Gastroesophageal sphincter (tissue), 4 donors: ENCODE measurements around the gene RABL6. TPM values are rescaled to one million over a fixed set of nuclear protein-coding genes. Genes with fewer than 3 reads are reported as not detected.
"Not testable (repeated sequence)": the region's sequence is repeated elsewhere in the genome, so short reads cannot be mapped to it uniquely, and the experiment has no call there.

Source experiments
- ATAC-seq: fragments of 150-250 bp; one replicate; pipeline ENCODE4 v1.9.1; 2016; ENCODE audit warnings: mild to moderate bottlenecking, moderate library complexity
- H3K27ac ChIP-seq, 4 donors: fragments of 200-600 bp; sonication (generic) in 3 of 4; 1 replicate in 3 of 4; 2 replicates in 1 of 4; pipeline ENCODE4 v1.5.1; 2016 to 2019
- H3K27me3 ChIP-seq: fragments of 200-600 bp; sonication (generic); one replicate; pipeline ENCODE4 v1.5.1; 2019
- H3K36me3 ChIP-seq, 2 donors: fragments of 200-600 bp; sonication (generic); one replicate each; pipeline ENCODE4 v1.5.1; 2019; ENCODE audit warnings: control low read depth in 1 of 2
- H3K4me1 ChIP-seq, 3 donors: fragments of 200-600 bp; sonication (generic); 1 replicate in 2 of 3; 2 replicates in 1 of 3; pipeline ENCODE4 v1.5.1; 2016 to 2019; ENCODE audit warnings: control low read depth in 2 of 3
- H3K4me3 ChIP-seq, 2 donors: fragments of 200-600 bp; sonication (generic); one replicate each; pipeline ENCODE4 v1.5.1; 2019; ENCODE audit warnings: mild to moderate bottlenecking in 1 of 2, moderate library complexity in 1 of 2
- H3K9me3 ChIP-seq, 3 donors: fragments of 200-600 bp; sonication (generic); one replicate each; pipeline ENCODE4 v1.5.1; 2017 to 2019; ENCODE audit warnings: control low read depth in 2 of 3
- EP300 ChIP-seq: sonication (generic); formaldehyde crosslinking; IDR thresholded peaks from one replicate; pipeline ENCODE4 v1.6.1; 2017; ENCODE audit warnings: antibody characterized with exemption, mild to moderate bottlenecking
- POLR2A ChIP-seq, 2 donors: fragments of 450-650 bp; IDR thresholded peaks; one replicate each; pipeline ENCODE4 v1.6.1; 2017; ENCODE audit warnings: antibody characterized with exemption in 2 of 2, mild to moderate bottlenecking in 2 of 2, moderate library complexity in 1 of 2
- POLR2AphosphoS5 ChIP-seq: sonication (generic); formaldehyde crosslinking; IDR thresholded peaks from one replicate; pipeline ENCODE4 v1.6.1; 2017; ENCODE audit warnings: antibody characterized with exemption
- WGBS, 2 donors: methylation state at CpG; one replicate each; pipeline ENCODE4 v1.1.5; 2018; ENCODE audit warnings: low coverage in 1 of 2; 5-methylcytosine and 5-hydroxymethylcytosine counted together
- total RNA-seq, 4 donors: library from RNA; depleted of rRNA; stranded (reverse); fragments of >200 nt; gene quantifications; one replicate each; pipeline ENCODE4 v1.1.0, GENCODE V29; 2016
- TF ChIP-seq, protein P1 (sequence below), 4 experiments: fragments of 200-600 bp in 2 of 4; fragments of 450-650 bp in 2 of 4; sonication (generic) in 1 of 4; IDR thresholded peaks; one replicate each; pipeline ENCODE4 v1.5.1; 2017 to 2019; ENCODE audit warnings: antibody characterized with exemption in 4 of 4, mild to moderate bottlenecking in 2 of 4, moderate library complexity in 2 of 4

The RABL6 gene
- total RNA-seq, 4 donors from 2014 or later, result 54.8 to 109 (median 71.2) TPM

DNA sequence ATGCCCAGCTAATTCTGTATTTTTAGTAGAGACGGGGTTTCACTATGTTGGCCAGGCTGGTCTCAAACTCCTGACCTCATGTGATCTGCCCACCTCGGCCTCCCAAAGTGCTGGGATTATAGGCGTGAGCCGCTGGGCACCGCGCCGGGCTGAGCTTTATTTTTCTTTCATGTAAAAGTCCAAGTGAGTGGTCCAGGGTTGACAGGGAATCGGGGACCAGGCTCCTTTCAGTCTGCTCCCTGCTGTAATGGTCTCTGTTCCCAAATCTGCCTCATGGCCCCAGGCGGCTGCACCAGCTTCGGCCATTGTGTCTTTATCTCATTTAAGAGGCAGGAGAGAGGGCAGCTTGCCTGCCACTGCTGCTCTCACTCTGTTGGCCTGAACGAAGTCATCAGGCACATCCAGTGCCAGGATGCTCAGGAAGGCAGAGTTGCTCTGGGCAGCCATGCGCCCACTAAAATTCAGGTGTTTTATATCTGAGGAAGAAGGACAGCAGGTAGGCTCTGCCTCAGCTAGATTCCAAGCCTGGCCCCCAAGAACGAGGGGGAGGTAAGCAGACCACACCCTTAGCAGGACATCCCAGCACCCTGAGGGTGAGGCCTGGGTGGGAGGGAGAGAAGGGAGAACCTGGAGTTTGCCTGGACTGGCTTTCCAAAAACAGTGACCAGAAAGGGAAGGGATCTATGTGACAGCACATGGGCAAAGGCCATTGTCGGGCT lies 13.3 kb upstream of the RABL6 start:
- Histone ChIP-seq H3K4me3 (no peak overlapping the region), H3K9me3 (no peaks in the 10 kb centered on the region), H3K4me1 (peaks cover 0 to 46% (median 13%) of the 10 kb centered on the region in 3 donors), H3K36me3 (peaks cover 0 to 18% of the 10 kb centered on the region in 2 donors), H3K27me3 (peaks cover 36% of the 10 kb centered on the region), H3K27ac (no peak overlapping the region)
- TF ChIP-seq POLR2AphosphoS5, result no peak
- TF ChIP-seq POLR2A (IDR thresholded peaks at IDR 0.05), result no peak
- no peak for TF ChIP-seq EP300
- TF ChIP-seq, protein P1, sequence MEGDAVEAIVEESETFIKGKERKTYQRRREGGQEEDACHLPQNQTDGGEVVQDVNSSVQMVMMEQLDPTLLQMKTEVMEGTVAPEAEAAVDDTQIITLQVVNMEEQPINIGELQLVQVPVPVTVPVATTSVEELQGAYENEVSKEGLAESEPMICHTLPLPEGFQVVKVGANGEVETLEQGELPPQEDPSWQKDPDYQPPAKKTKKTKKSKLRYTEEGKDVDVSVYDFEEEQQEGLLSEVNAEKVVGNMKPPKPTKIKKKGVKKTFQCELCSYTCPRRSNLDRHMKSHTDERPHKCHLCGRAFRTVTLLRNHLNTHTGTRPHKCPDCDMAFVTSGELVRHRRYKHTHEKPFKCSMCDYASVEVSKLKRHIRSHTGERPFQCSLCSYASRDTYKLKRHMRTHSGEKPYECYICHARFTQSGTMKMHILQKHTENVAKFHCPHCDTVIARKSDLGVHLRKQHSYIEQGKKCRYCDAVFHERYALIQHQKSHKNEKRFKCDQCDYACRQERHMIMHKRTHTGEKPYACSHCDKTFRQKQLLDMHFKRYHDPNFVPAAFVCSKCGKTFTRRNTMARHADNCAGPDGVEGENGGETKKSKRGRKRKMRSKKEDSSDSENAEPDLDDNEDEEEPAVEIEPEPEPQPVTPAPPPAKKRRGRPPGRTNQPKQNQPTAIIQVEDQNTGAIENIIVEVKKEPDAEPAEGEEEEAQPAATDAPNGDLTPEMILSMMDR (IDR thresholded peaks at IDR 0.05), result no peak
- ATAC-seq, result no peak
- 60 to 90% methylated on average over 1 to 4 of the region's 14 CpGs for WGBS, 2 donors

DNA sequence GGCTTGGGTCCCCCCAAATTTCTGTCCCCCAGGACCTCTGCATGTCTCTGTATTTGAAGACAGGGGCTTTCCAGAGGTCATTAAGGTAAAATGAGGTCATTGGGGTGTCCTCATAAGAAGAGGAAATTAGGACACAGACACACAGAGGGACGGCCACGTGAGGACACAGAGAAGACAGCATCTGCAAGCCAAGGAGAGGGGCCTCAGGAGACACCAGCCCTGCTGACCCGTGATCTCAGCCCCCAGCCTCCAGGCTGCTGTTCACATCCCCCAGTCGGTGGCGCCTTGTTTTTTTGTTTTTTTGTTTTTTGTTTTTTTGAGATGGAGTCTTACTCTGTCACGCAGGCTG lies 12.8 kb upstream of the RABL6 start:
- H3K4me3 ChIP-seq, result no peak overlapping the region
- TF ChIP-seq POLR2AphosphoS5 (no peak), EP300 (no peak), POLR2A (IDR thresholded peaks at IDR 0.05) (no peak)
- TF ChIP-seq, protein P1 (IDR thresholded peaks at IDR 0.05), result no peak
- 74 to 80% methylated on average over 5 to 6 of the region's 6 CpGs for WGBS, 2 donors
- peaks cover 41% of the 10 kb centered on the region for H3K27me3 ChIP-seq
- no peak overlapping the region for H3K27ac ChIP-seq
- ATAC-seq, result no peak
- H3K36me3 ChIP-seq, result peaks cover 0 to 18% of the 10 kb centered on the region in 2 donors
- H3K4me1 ChIP-seq, result peaks cover 0 to 49% (median 18%) of the 10 kb centered on the region in 3 donors
- H3K9me3 ChIP-seq, result no peaks in the 10 kb centered on the region

DNA sequence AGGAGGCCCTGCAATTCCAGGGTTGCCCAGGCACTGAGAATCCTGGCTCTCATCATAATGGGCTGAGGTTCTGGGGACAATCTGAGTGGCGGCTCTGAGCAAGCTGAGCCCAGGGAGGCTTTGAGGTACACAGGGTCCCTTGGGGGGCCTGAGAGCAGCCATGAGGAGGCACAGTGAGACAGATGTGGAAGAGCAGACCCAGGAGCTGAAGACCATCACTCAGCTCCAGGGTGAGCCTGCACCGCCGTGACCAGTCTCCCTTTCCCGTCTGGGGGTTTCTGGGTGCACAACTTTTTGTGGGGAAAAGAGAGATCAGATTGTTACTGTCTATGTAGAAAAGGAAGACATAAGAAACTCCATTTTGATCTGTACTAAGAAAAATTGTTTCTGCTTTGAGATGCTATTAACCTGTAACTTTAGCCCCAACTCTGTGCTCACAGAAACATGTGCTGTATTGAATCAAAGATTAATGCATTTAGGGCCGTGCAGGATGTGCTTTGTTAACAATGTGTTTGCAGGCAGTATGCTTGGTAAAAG lies 11.4 kb upstream of the RABL6 start, which contains the start of gene CCDC183:
Gene CCDC183, plus strand, starts transcription at position 101 of the 537 bp plus-strand sequence. Its CDS starts 60 bp downstream, at position 161.
- WGBS, 2 donors, result 4 to 13% methylated on average over 3 of the region's 5 CpGs
- H3K4me1 ChIP-seq, result peaks cover 0 to 53% (median 25%) of the 10 kb centered on the region in 3 donors
- TF ChIP-seq POLR2A (IDR thresholded peaks at IDR 0.05) (no peak), POLR2AphosphoS5 (no peak), EP300 (no peak)
- TF ChIP-seq, protein P1 (IDR thresholded peaks at IDR 0.05), result no peak
- no peak for ATAC-seq
- no peak within 1 kb of the TSS for H3K27ac ChIP-seq
- H3K36me3 ChIP-seq, result peaks cover 0 to 18% of the 10 kb centered on the region in 2 donors
- no peak within 1 kb of the TSS for H3K4me3 ChIP-seq
- peaks cover 54% of the 10 kb centered on the region for H3K27me3 ChIP-seq
- H3K9me3 ChIP-seq, result no peaks in the 10 kb centered on the region

DNA sequence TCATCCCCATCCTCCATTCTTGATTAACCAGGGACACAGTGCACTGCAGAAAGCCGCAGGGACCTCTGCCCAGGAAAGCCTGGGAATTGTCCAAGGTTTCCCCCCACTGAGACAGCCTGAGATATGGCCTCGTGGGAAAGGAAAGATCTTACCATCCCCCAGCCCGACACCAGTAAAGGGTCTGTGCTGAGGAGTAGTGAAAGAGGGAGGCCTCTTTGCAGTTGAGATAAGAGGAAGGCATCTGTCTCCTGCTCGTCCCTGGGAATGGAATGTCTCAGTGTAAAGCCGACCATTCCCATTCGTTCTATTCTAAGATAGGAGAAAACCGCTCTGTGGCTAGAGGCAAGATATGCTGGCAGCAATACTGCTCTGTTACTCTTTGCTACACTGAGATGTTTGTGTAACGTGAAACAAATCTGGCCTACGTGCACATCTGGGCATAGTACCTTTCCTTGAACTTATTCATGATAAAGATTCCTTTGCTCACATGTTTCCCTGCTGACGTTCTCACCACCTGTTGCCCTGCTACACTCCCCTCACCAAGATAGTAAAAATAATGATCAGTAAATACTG lies 10.9 kb upstream of the RABL6 start:
- Histone ChIP-seq H3K36me3 (peaks cover 0 to 18% of the 10 kb centered on the region in 2 donors), H3K4me1 (peaks cover 0 to 50% (median 22%) of the 10 kb centered on the region in 3 donors), H3K27me3 (peaks cover 60% of the 10 kb centered on the region)
- ATAC-seq, H3K4me3 ChIP-seq, H3K9me3 ChIP-seq, H3K27ac ChIP-seq: not testable (repeated sequence)
- 13 to 16% methylated on average over 10 of the region's 10 CpGs for WGBS, 2 donors

- TF ChIP-seq, protein P1 (IDR thresholded peaks at IDR 0.05), result no peak
- no peak for TF ChIP-seq POLR2A (IDR thresholded peaks at IDR 0.05)
- TF ChIP-seq EP300, result no peak
- TF ChIP-seq POLR2AphosphoS5, result no peak
- no peak for ATAC-seq
- Histone ChIP-seq H3K27ac (no peak overlapping the region), H3K36me3 (peaks cover 0 to 7% of the 10 kb centered on the region in 2 donors), H3K27me3 (peaks cover 68% of the 10 kb centered on the region), H3K9me3 (no peaks in the 10 kb centered on the region), H3K4me1 (peaks cover 0 to 40% (median 16%) of the 10 kb centered on the region in 3 donors), H3K4me3 (no peak overlapping the region)
- WGBS, 2 donors, result no CpG with 5 or more reads among the region's 6 CpGs
These were observed 9.1 kb upstream of the RABL6 start for GRCh38 chr9:136798708-136799078.
